GM21526 (cell line): Measurements from ENCODE around the gene RARRES2.
A peak's percentile ranks its signal among the peaks of the same experiment; 100 is the strongest.
"Not testable (repeated sequence)": the region's sequence is repeated elsewhere in the genome, so short reads cannot be mapped to it uniquely, and the experiment has no call there.

Experiments
- ATAC-seq: cut with Tn5 transposase; IDR thresholded peaks from one replicate; pipeline ENCODE4 v1.9.1; 2021; ENCODE audit warnings: moderate library complexity; ENCODE audit not compliant: unreplicated experiment, low FRiP score

The RARRES2 gene

GRCh38 chr7:150341263-150342120 is at the start of gene RARRES2:
TSS of gene RARRES2 (minus strand) at chr7:150341629. CDS start at chr7:150340609, 1,020 bp downstream.
- no peak for ATAC-seq

- no peak for ATAC-seq
These were observed 48.8 kb upstream of the RARRES2 start for GRCh38 chr7:150390205-150390604.

GRCh38 chr7:150389532-150389816 is 48.0 kb upstream of the RARRES2 start:
- ATAC-seq, result no peak

GRCh38 chr7:150388709-150389531 is 47.5 kb upstream of the RARRES2 start:
- no peak for ATAC-seq

GRCh38 chr7:150388306-150388705 is 46.9 kb upstream of the RARRES2 start:
- ATAC-seq, result no peak

- ATAC-seq, result not testable (repeated sequence)
These were observed 44.5 kb upstream of the RARRES2 start for GRCh38 chr7:150385884-150386283.

GRCh38 chr7:150385302-150385723 is 43.9 kb upstream of the RARRES2 start:
- no peak for ATAC-seq

- ATAC-seq, result no peak
These were observed 43.2 kb upstream of the RARRES2 start for GRCh38 chr7:150384406-150385301.

GRCh38 chr7:150383710-150384397 is 42.4 kb upstream of the RARRES2 start:
- no peak for ATAC-seq

GRCh38 chr7:150382844-150383225 is 41.4 kb upstream of the RARRES2 start:
- no peak for ATAC-seq

- no peak for ATAC-seq
These were observed 40.9 kb upstream of the RARRES2 start for GRCh38 chr7:150382123-150382843.

GRCh38 chr7:150381785-150382122 is 40.3 kb upstream of the RARRES2 start:
- no peak for ATAC-seq

- ATAC-seq, result no peak
These were observed 39.7 kb upstream of the RARRES2 start for GRCh38 chr7:150381096-150381495.

GRCh38 chr7:150380463-150380862 is 39.0 kb upstream of the RARRES2 start:
- ATAC-seq, result no peak

- no peak for ATAC-seq
These were observed 38.3 kb upstream of the RARRES2 start for GRCh38 chr7:150379441-150380379.

GRCh38 chr7:150378853-150379440 is 37.5 kb upstream of the RARRES2 start, which contains the start of gene ZNF775:
TSS of gene ZNF775 (plus strand) at chr7:150379330. CDS start at chr7:150388471, 9,141 bp downstream.
- peak; percentile 80 for ATAC-seq

- ATAC-seq, result no peak
These were observed 36.9 kb upstream of the RARRES2 start for GRCh38 chr7:150378115-150378852.
